K562 (cell line): Measurements from ENCODE around the gene LRP1B. TPM values are rescaled to one million over a fixed set of nuclear protein-coding genes. Genes with fewer than 3 reads are reported as not detected.

ENCODE experiments used
- ATAC-seq: fragments of 200-7000 bp; cut with Tn5 transposase; 3 replicates; pipeline ENCODE4 v1.9.1; 2020; ENCODE audit warnings: moderate library complexity
- BruUV-seq: library from RNA; stranded (reverse); fragments of 400-500 nt; replicated peaks from 2 replicates; lab custom pipeline; 2021; lab: Mats Ljungman, UMichigan
- CTCF ChIA-PET: fragments of 300-600 bp; formaldehyde crosslinking; extraction: SDS; loops from one replicate; lab custom pipeline; 2021; ENCODE audit warnings: low intra/inter-chr PET ratio; lab: Yijun Ruan, JAX
- POLR2A ChIA-PET: fragments of 300-600, 350-650 bp; sonication (Branson Sonifier 250); formaldehyde crosslinking; extraction: SDS; loops from one replicate; lab custom pipeline; 2021; ENCODE audit warnings: antibody characterized with exemption, inconsistent platforms; lab: Yijun Ruan, JAX
- DNase-seq, 4 experiments: peaks; one replicate each; pipeline versions ENCODE4 v3.0.0 to v3.0.0-alpha.2; 2011 to 2018; ENCODE audit warnings: low spot score in 3 of 4, mixed read lengths in 3 of 4; ENCODE audit errors: extremely low read depth in 1 of 4
- FAIRE-seq: peaks from 2 replicates; lab custom pipeline; 2011; peaks lifted over from hg19 to GRCh38; lab: Jason Lieb, UNC
- H2AFZ ChIP-seq: 2 replicates; pipeline ENCODE4 v1.6.0; 2011; ENCODE audit warnings: low read depth, low read length, control low read depth, inconsistent platforms
- H3K27ac ChIP-seq: fragments of 200-600 bp; 3 replicates; pipeline ENCODE4 v1.8.0; 2011; ENCODE audit warnings: low read depth, mild to moderate bottlenecking, control low read depth, inconsistent platforms, low read length, moderate library complexity, mixed read lengths; ENCODE audit errors: extremely low read depth
- H3K27me3 ChIP-seq, 2 experiments: fragments of 300-600 bp in 1 of 2; 2 replicates in 1 of 2; 3 replicates in 1 of 2; pipeline versions ENCODE4 v1.6.0 to v1.8.0; 2011; ENCODE audit warnings: inconsistent platforms in 2 of 2, low read length in 2 of 2, mild to moderate bottlenecking in 1 of 2, mixed read lengths in 1 of 2, moderate library complexity in 1 of 2; ENCODE audit not compliant: control insufficient read depth in 2 of 2, insufficient read depth in 2 of 2
- H3K36me3 ChIP-seq: fragments of 300-600 bp; 3 replicates; pipeline ENCODE4 v1.8.0; 2011; ENCODE audit warnings: mild to moderate bottlenecking, low read length, inconsistent platforms; ENCODE audit not compliant: control insufficient read depth, insufficient read depth
- H3K4me1 ChIP-seq, 2 experiments: fragments of 200-600 bp in 1 of 2; replicated peaks in 1 of 2; 2 replicates in 1 of 2; 3 replicates in 1 of 2; pipeline versions ENCODE4 v1.5.1 to v1.8.0; 2011; ENCODE audit warnings: inconsistent platforms in 2 of 2, low read length in 2 of 2, mild to moderate bottlenecking in 1 of 2, mixed read lengths in 1 of 2, moderate library complexity in 1 of 2; ENCODE audit not compliant: control insufficient read depth in 2 of 2, insufficient read depth in 2 of 2
- H3K4me2 ChIP-seq: 2 replicates; pipeline ENCODE4 v1.6.1; 2011; ENCODE audit warnings: low read length, control low read depth, inconsistent platforms, mixed read lengths; ENCODE audit not compliant: insufficient read depth
- H3K4me3 ChIP-seq: fragments of 200-600 bp; sonication (generic), shearing (Covaris generic); 2 replicates; pipeline ENCODE4 v1.5.1; 2016; ENCODE audit warnings: control low read depth, inconsistent platforms
- H3K79me2 ChIP-seq: fragments of 200-600 bp; 3 replicates; pipeline ENCODE4 v1.8.0; 2011; ENCODE audit warnings: low read length, inconsistent platforms; ENCODE audit not compliant: control insufficient read depth, insufficient read depth
- H3K9ac ChIP-seq, 2 experiments: 2 replicates each; pipeline versions ENCODE4 v1.6.0 to v1.6.1; 2011; ENCODE audit warnings: low read depth in 2 of 2, low read length in 2 of 2, control low read depth in 1 of 2, inconsistent platforms in 1 of 2, mild to moderate bottlenecking in 1 of 2, mixed read lengths in 1 of 2; ENCODE audit not compliant: insufficient read depth in 1 of 2
- H3K9me1 ChIP-seq: one replicate; pipeline ENCODE4 v1.6.0; 2011; ENCODE audit warnings: inconsistent platforms, mild to moderate bottlenecking, low read length, moderate library complexity; ENCODE audit not compliant: control insufficient read depth, insufficient read depth
- H3K9me3 ChIP-seq: replicated peaks from 2 replicates; pipeline ENCODE4 v1.5.1; 2011; ENCODE audit warnings: low read depth, low read length, inconsistent platforms; ENCODE audit not compliant: control insufficient read depth, insufficient read depth
- H4K20me1 ChIP-seq: replicated peaks from 2 replicates; pipeline ENCODE4 v1.6.1; 2011; ENCODE audit warnings: low read length, inconsistent platforms, mixed read lengths; ENCODE audit not compliant: control insufficient read depth, insufficient read depth
- BMI1 ChIP-seq: fragments of 150-350 bp; IDR thresholded peaks from 2 replicates; pipeline ENCODE4 v1.6.1; 2014; ENCODE audit warnings: low read length
- CXXC5 ChIP-seq: fragments of 250-450 bp; sonication (Bioruptor Pico); IDR thresholded peaks from 2 replicates; pipeline ENCODE4 v1.8.0; 2022; ENCODE audit warnings: inconsistent platforms, mild to moderate bottlenecking, moderate library complexity
- E2F4 ChIP-seq: sonication (generic); formaldehyde crosslinking; IDR thresholded peaks from 2 replicates; pipeline ENCODE4 v1.8.0; 2022; ENCODE audit warnings: mild to moderate bottlenecking, low read depth, missing genetic modification reagents
- GATA2 ChIP-seq: sonication (generic); formaldehyde crosslinking; IDR thresholded peaks from 2 replicates; pipeline ENCODE4 v1.4.0; 2020; ENCODE audit warnings: mild to moderate bottlenecking, missing genetic modification reagents
- KLF6 ChIP-seq: fragments of 250-450 bp; sonication (Bioruptor Pico); IDR thresholded peaks from 2 replicates; pipeline ENCODE4 v1.4.0; 2020; ENCODE audit warnings: mild to moderate bottlenecking, moderate library complexity, borderline replicate concordance
- SIN3B ChIP-seq: fragments of 450-650 bp; IDR thresholded peaks from 2 replicates; pipeline ENCODE4 v1.6.1; 2017; ENCODE audit warnings: low read depth, mild to moderate bottlenecking, moderate library complexity
- SREBF1 ChIP-seq: fragments of 150-350 bp; IDR thresholded peaks from 2 replicates; pipeline ENCODE4 v1.6.1; 2014; ENCODE audit warnings: antibody characterized with exemption, low read depth, low read length, borderline replicate concordance
- SRSF3 ChIP-seq: fragments of 200-400 bp; formaldehyde crosslinking; IDR thresholded peaks from 2 replicates; pipeline ENCODE4 v1.6.1; 2016; ENCODE audit warnings: mild to moderate bottlenecking, low read length, moderate library complexity; ENCODE audit not compliant: insufficient read depth
- ZNF197 ChIP-seq: fragments of 200-800 bp; sonication (Bioruptor generic); IDR thresholded peaks from 2 replicates; pipeline ENCODE4 v1.6.1; 2016; ENCODE audit warnings: low read depth, missing genetic modification characterization, missing compliant biosample characterization
- ZNF668 ChIP-seq: fragments of 250-450 bp; sonication (Bioruptor Pico); IDR thresholded peaks from 2 replicates; pipeline ENCODE4 v1.8.0; 2022; ENCODE audit warnings: mild to moderate bottlenecking, inconsistent platforms
- WGBS: fragments of 100-300 bp; shearing (Covaris generic); methylation state at CpG from one replicate; pipeline ENCODE4 v1.1.6; 2016; ENCODE audit warnings: low coverage, mixed read lengths; ENCODE audit not compliant: insufficient coverage; ENCODE audit errors: missing lambda C conversion rate; 5-methylcytosine and 5-hydroxymethylcytosine counted together
- in situ Hi-C: fragments of 300-500 bp; cut with MboI; formaldehyde crosslinking; loops from 4 replicates; pipeline ENCODE4 v1.15.0; 2018; ENCODE audit warnings: inconsistent platforms, mixed read lengths
- intact Hi-C: fragments of 100-400 bp; cut with micrococcal nuclease; formaldehyde crosslinking; loops from 2 replicates; pipeline ENCODE4 v1.14.2; 2022
- polyA plus RNA-seq, 8 experiments: library from polyadenylated mRNA; depleted of rRNA in 4 of 8; stranded (reverse) in 5 of 8; unstranded in 3 of 8; fragments of >200 nt; fragmentation: Nextera tagmentation in 2 of 8; fragmentation: Illumina TruSeq in 1 of 8; extraction: Ambion mirVana in 2 of 8; extraction: Trizol in 1 of 8; gene quantifications; 2 replicates each; pipeline versions ENCODE4 v1.2.1 to v1.2.3, GENCODE V29; 2011 to 2014; ENCODE audit warnings: inconsistent platforms in 1 of 8, missing spikeins in 1 of 8
- total RNA-seq, 7 experiments: library from RNA; depleted of rRNA in 6 of 7; stranded (reverse); fragments of >200 nt in 6 of 7; fragmentation: Illumina TruSeq in 2 of 7; extraction: Trizol in 2 of 7; gene quantifications; 2 replicates each; pipeline versions ENCODE4 v1.2.1 to v1.2.3, GENCODE V29; 2011 to 2021; ENCODE audit warnings: low replicate concordance in 1 of 7

Gene LRP1B
- total and polyA plus RNA-seq, 9 of the 15 experiments (the other 6 are each of a cell fraction or from before 2014, with no cell fraction given), result not detected

GRCh38 chr2:140770645-140771044 lies 1360.2 kb downstream of the LRP1B start:
- Histone ChIP-seq H3K27me3 (no peaks in the 10 kb centered on the region), H3K79me2 (no peaks in the 10 kb centered on the region), H2AFZ (no peak overlapping the region), H3K9me1 (no peaks in the 10 kb centered on the region), H3K36me3 (no peaks in the 10 kb centered on the region), H3K4me1 (no peaks in the 10 kb centered on the region), H3K27ac (no peak overlapping the region), H3K4me3 (no peak overlapping the region), H3K9ac (no peak overlapping the region), H3K9me3 (no peaks in the 10 kb centered on the region), H4K20me1 (no peaks in the 10 kb centered on the region), H3K4me2 (no peak overlapping the region)
- no peak for FAIRE-seq
- TF ChIP-seq SIN3B, result no peak
- TF ChIP-seq SREBF1, result no peak
- no peak for TF ChIP-seq GATA2
- TF ChIP-seq ZNF668 (CRISPR knock-in tag), result no peak
- no peak for TF ChIP-seq ZNF197 (CRISPR knock-in tag)
- TF ChIP-seq BMI1, result no peak
- no peak for TF ChIP-seq CXXC5 (CRISPR knock-in tag)
- no peak for TF ChIP-seq E2F4
- TF ChIP-seq SRSF3, result no peak
- TF ChIP-seq KLF6 (CRISPR knock-in tag), result no peak
- ATAC-seq, result no peak
- CTCF ChIA-PET, result no interaction called here
- in situ Hi-C loops, result no loop called here
- no peak for DNase-seq
- WGBS, result 0% methylated on average over 1 of the region's 1 CpG
- intact Hi-C loops, result no loop called here
- POLR2A ChIA-PET, result no interaction called here
- no TSS peak for BruUV-seq
